H1 (cell line): ENCODE data around the gene TNS3. TPM values are rescaled to one million over a fixed set of nuclear protein-coding genes. Genes with fewer than 3 reads are reported as not detected.

Experiments
- NANOG ChIP-seq: IDR thresholded peaks from 2 replicates; pipeline ENCODE4 v1.6.1; 2011; ENCODE audit warnings: low read length, low read depth, mild to moderate bottlenecking, inconsistent platforms; ENCODE audit not compliant: insufficient read depth, poor library complexity, severe bottlenecking
- polyA plus RNA-seq, 7 experiments: library from polyadenylated mRNA; depleted of rRNA in 3 of 7; stranded (reverse) in 5 of 7; unstranded in 2 of 7; fragments of >200 nt in 5 of 7; fragments of 200-250 nt in 2 of 7; gene quantifications; 1 replicate in 5 of 7; 2 replicates in 1 of 7; 4 replicates in 1 of 7; pipeline versions ENCODE4 v1.2.1 to v1.2.3, GENCODE V29; 2011 to 2013; ENCODE audit warnings: missing spikeins in 2 of 7, mixed read lengths in 2 of 7
- total RNA-seq: library from RNA; stranded (reverse); fragmentation: NEBNext Ultra II Directional; extraction: Animal tissue kit (Norgen Biotek cat#: 25700); gene quantifications from 2 replicates; pipeline ENCODE4 v1.2.1, GENCODE V29; 2021

TNS3 gene
- total and polyA plus RNA-seq, 2 of the 8 experiments (the other 6 are each of a cell fraction or from before 2014, with no cell fraction given), result 11.9 to 24.2 TPM

DNA sequence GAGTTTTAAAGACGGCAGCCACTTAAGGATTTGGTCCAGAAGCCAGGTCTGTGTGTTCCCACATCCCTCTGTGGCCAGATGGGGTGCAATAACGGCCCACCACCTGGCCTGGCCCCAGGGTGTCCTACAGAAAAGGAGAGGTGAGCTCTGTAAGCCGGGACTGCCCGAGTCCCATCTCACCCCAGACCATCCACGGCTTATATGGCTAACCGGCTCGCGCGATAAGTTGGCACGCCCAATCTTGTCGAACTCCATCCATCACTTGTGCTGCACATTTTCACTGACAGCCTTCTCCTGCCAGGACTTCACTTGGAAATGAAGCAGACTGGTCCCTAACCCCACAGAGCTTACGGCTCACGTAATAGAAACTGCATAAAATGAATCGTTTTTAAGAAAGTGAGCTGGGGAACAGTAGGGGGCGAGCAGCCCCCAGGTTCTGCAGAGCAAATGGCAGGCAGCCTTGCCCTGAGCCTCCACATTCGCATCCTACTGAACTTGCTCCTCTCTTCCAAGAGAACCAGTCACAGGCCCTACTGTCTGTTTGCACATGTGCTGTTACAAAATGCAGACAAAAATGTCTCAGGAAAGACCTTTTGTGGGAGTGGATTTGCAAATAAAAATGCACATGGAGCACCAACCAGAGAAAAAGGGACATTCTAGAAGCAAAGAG lies 98.2 kb downstream of the TNS3 start (continued):
- no peak for TF ChIP-seq NANOG
